Fibroblast of skin of right biceps (primary cell): ENCODE measurements around the gene ADRA2C.

ENCODE experiments used
- DNase-seq: peaks from one replicate; pipeline ENCODE4 v3.0.0-alpha.2; 2013

ADRA2C gene

DNA sequence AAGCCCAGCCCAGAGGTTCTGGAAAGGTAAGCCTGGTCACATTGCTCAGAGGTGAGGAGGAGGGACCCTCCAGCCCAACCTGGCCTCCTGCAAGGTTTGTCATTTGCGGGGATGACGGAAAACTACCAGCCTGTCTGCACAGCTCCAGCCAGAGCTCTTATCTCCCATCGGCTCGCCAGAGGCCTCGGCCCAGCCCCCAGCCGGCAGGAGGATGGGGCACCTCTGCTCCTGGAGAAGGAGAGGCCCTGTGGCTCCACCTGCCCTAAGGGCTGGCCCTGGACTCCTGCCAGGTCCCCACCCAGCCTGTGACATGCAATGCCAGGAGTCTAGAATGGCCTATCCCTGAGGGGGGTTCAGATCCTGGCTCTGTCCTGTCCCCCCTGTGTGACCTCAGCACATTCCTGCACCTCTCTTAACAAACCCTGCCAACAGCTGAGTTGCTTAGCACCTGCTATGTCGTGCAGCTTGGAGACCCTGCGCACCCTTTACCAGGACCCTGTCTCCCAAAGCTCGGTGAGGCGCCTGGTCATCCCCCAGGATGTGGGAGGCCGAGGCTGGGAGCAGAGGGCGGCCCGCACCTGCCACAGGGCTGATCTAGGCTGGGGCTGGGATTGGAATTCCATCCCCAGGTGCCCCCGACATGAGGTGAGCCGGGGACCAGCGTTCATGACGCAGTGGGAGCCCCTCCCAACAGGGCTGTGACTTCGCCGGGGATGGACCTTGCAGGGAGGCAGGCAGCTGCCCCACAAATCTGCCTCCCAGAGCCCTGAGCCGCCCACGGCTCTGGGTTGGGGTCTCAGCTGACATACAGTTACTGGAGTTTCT is 14.4 kb downstream of the ADRA2C start:
- no peak for DNase-seq

DNA sequence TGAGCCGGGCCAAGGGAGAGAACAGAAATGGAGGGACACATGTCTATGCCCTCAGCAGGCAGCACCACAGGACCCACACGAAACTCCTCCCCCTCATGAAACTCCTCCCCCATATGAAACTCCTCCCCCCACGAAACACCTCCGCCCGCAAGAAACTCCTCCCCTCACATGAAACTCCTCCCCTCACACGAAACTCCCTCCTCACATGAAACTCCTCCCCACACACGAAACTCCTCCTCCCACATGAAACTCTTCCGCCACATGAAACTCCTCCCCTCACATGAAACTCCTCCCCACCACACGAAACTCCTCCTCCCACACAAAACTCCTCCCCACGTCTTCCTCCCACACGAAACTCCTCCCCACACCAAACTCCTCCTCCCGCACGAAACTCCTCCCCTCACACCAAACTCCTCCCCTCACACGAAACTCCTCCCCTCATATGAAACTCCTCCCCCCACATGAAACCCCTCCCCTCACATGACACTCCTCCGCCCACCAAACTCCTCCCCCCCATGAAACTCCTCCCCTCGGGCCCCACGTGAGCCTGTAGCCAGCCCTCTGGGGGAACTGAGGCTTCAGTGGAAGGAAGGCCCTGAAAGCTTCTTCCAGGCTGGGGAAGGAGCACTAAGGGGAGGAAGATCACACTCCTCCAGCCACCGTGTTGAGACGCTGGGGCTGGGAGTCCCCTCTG is 15.2 kb downstream of the ADRA2C start:
- DNase-seq = no peak

GRCh38 chr4:3781997-3782930 is 16.1 kb downstream of the ADRA2C start:
- DNase-seq = no peak

GRCh38 chr4:3783693-3784306 is 17.6 kb downstream of the ADRA2C start:
- no peak for DNase-seq

GRCh38 chr4:3784454-3785291 is 18.5 kb downstream of the ADRA2C start:
- no peak for DNase-seq

- no peak for DNase-seq
Measured at GRCh38 chr4:3785292-3785565, 19.0 kb downstream of the ADRA2C start.

DNA sequence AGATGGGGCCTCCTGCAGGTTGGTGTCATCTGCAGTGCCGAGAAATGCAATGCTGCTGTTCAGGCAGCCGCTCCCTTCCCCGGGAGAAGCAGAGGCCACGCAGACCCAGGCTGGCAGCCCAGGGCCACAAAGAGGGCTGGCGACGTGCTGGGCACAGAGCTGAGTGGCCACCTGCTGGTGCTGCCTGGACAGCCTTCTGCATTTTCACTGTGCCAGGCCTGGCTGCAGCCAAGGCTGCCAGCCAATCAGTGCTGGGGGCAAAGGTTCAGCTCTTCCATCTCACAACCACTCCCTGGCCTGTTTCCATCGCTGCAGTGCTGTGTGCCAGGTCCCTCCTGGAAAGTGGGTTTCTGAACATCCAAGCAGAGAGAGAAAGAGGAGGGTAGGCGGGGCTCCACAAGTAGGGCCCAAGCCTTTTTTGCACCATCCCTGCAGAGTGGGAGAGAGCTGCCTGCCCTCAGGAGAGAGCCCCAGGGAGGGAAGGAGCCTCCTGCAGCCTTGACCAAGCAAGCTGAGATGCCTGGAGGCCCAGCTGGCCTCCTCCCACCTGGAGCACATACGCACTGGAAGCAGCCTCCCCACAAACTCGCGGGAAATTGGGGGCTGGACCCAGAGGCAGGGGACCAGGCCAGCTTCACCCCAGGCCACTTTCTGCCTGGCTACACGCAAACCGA is 20.1 kb downstream of the ADRA2C start:
- no peak for DNase-seq

DNA sequence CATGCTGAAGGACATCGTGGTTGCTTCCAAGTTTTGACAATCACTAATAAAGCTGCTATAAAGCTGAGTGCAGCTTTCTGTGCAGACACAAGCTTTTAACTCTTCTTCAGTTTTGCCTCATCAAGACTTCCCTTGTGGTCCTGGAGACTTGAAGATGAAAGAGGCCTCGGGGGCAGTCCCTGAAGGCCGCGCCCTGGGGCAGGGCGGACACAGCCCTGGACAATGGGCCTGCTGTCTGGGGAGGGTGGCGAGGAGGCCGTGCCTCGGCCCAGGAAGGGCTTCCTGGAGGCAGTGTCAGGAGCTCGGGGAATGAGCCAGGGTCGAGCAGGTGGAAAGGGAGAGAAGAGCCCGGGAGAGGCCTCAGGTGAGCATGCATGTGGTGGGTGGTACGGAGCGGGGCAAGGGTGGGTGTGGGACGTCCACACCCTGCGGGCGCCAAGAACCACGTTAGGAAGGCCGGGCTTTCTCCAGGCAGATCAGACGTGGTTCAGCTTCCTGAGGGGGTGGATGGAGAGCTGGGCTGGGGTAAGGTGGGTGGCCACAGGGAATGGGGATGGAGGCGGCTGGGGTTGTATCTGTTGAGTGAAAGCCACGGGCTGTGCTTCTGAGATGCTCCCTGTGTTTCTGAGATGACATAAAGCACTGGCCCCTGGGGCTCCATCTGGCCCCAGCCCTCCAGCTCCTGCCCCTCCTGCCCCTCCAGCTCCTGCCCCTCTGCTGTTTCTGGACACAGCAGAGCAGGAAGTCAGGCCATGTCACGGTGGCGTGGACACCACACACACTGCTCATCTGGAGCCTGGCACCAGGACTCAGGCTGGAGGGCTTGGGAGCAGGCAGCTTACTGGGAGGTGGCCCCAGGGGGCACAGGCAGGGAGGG is 21.5 kb downstream of the ADRA2C start:
- DNase-seq = no peak

DNA sequence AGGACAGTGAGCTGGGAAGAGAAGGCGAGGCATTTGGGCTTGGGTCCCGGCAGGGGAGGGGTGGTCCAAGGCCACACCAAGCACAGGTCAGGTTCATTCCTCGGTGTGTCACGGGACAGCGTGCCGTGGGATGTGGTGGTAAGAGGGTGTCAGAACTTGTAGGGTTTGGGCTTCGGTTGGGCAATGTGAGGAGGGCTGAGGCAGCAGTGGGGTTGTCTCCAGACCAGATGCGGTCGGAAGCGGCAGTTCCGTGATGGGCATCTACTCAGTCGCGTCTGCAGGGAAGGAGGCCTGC is 22.1 kb downstream of the ADRA2C start:
- no peak for DNase-seq

DNA sequence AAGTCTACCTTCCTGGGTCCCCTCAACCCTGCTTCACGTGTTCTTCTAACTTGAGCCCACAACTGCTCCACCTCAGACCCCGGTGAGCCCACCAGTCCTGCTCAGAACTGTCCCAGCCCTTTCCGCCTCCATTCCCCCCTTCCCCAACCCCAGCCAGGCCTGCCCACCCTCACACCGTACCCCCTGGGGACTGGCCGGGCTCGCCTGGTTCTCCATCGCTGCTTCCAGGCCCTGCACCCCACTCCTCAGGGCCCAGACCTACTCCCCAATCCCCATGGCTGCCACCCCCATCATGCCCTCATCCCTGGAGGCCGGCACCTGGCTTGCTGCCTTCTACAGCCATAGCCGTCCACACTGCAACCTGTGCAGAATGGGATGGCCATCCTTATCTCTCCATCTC is 23.4 kb downstream of the ADRA2C start:
- DNase-seq = no peak

DNA sequence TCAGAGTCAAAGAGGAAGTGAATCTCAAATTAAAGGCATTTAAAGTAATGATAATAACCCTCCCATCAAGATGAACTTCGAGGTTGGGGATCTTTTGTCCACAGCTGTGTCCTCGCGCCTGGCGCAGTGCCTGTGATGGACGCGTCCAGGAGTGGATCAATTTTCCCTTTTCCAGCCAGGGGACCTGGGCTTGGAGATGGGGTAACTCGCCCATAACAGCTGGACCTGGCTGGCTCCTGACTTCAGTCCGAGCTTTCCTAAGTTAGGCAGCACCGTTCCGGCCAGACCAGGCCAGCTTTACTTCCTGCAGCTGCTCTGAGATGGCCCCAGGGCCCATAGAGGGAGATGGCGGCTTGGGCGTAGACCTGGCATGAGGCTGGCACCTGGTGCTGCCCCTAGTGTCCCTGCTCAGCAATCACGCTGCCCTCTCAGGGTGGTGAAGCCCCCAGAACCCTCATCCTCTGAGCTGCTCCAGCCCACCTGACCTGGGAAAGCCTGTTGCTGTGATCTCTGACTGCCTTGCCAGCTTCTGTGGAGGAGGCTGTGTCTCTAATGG is 23.9 kb downstream of the ADRA2C start:
- DNase-seq = no peak

DNA sequence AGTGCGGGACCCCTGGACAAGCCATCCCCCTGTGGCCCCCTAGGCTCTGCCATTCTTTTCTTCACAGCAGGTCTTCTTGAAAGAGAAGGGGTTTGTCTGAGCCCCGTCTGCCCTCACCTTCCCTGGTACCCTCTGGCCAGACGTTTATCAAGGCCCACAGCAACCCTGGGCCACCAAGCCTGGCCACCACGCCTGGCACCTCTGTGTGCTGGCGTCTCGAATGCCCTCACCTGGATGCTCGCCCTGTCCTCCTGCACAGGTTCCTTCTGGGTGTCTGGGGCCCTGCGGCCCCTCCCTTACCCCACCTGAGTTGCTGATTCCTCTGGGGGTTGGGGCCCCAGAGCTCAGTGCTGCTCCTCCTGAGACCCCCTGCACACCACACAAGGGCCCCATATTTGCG is 25.1 kb downstream of the ADRA2C start:
- DNase-seq = no peak

DNA sequence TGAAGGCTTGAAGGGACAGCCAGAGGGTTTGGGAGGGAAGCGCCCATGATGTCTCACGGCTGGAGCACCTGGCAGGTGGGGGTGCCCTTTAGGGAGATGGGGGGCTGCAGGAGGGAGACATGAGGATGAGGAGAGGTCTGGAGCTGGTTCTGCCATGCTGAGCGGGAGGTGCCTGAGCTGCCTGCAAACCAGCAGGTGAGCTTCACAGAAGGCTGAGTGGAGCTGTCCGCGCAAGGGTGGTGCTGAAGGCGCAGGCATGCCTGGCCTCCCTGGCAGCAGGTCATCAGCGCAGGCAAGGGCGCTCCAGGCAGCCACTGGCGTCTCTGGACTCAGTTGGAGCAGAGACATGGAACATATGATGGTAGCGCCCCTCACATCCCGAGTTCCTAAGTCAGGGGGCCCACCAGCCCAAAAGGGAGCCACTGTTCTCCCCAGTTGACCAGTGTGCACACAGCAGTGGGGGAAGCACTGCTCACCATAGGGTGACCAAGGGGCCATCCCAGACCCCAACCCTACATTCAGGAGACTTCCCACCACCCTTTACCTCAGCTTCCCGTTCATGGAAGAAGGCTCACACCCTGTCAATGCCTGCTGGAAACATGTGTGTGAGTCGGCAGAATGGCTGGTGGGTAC is 25.8 kb downstream of the ADRA2C start:
- peak; percentile 19 for DNase-seq

- no peak for DNase-seq
Measured at GRCh38 chr4:3792813-3793212, 26.6 kb downstream of the ADRA2C start.

DNA sequence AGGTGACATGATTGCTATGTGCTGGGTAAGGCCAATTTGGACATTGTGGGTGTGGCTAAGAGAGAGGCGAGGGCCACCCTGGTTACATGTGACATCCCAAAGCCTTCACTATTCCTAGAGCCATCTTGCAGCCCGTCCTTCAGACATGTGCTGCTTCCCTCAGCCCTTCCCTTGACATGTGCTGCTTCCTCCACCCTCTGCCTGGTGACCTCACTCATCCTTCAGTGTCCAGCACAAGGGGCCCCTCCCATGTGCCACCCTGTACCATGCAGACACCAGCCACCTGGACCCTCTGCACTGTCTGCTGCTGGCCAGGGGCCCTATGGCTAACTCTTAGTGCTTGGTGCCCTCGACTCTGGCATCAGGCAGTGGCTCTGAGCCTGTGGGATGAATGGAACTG is 27.4 kb downstream of the ADRA2C start:
- DNase-seq = no peak

DNA sequence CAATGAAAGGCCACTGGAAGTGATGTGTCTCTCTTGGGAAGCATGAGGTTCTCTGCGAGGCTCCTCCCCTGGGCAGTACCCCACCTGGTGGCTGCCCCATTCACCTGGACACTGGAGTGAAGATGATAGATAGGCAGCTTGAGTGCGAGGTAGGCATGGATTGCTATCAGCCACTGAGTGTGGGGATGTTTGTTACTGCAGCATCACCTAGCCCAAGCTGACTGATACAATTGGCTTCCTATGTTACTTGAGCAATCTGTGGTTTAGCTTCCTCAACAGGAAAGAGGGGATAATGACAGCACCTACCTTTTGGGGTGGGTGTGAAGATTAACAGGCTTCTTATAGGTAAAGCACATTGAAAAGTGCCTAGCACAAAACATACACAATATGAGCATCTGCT is 30.8 kb downstream of the ADRA2C start:
- no peak for DNase-seq

DNA sequence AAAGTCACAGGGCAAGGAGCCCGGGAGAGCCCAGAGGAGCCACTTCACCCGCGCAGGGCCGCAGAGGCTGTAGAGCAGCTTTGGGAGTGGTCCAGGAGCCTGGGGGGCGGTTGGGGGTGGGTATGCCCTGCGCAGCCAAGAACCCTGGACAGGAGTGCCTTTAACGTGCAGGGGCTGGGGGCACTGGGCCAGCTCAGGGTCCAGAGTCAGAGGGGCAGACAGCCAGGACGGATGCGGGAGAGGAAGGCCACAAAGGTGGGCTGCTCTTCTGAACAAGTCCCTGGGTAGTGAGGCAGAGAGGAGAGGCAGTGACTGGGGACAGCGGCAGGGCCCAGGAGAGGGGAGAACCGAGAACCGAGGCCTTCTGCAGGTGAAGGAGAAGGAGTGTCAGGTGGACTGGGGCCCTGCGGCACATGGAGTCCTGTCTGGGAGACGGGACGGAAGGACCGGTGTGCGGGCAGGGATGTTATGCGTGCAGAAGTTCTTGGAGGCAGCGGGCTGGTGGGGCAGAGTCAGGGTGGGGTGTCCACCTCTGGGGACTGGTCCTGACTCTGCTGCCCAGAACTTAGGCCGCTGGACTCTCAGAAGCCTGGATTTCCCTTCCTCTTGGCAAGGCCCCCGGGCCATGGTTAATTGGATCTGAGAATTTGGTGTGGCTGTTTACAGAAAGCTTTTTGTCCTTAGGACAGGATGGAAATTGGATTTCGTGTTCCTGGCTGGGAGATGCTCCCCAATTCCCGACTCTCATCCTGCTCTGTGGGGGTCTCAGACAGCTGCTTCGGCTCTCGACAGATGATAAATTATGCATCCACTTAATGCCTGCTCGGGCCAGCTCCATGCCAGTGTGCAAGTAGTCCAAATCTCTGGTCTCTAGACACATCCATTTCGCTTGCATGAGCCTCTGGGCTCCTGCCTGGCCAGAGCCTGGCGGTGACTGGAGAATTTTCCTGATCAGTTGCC is 31.9 kb downstream of the ADRA2C start:
- no peak for DNase-seq

DNA sequence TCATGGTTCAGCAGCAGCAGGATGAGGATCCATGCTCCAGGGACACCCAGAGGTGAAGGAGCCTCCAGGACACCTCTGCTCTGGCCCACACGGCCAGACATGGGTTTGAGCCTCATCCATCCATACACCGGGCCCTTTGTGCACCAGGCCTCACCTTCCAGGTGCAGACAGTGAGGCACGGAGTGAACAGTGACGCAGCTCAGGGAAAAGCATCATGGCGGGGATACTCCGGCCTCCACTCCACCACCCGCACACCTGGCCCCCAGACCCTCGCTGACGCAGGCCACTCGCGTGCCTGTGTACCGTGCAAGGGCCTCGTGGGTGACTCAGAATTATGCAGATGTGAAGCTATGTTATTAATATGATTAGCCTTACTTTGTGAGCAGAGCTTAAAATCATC is 33.3 kb downstream of the ADRA2C start:
- DNase-seq = no peak

GRCh38 chr4:3800351-3800750 is 34.2 kb downstream of the ADRA2C start:
- no peak for DNase-seq
